ENCODE results near the gene PFKFB4. TPM values are rescaled to one million over a fixed set of nuclear protein-coding genes. Genes with fewer than 3 reads are reported as not detected.
"Not testable (repeated sequence)": the region's sequence is repeated elsewhere in the genome, so short reads cannot be mapped to it uniquely, and the experiment has no call there.

Gene PFKFB4
- total and polyA plus RNA-seq, 2 experiments from 2014 or later: 9.5 to 14.1 TPM

DNA sequence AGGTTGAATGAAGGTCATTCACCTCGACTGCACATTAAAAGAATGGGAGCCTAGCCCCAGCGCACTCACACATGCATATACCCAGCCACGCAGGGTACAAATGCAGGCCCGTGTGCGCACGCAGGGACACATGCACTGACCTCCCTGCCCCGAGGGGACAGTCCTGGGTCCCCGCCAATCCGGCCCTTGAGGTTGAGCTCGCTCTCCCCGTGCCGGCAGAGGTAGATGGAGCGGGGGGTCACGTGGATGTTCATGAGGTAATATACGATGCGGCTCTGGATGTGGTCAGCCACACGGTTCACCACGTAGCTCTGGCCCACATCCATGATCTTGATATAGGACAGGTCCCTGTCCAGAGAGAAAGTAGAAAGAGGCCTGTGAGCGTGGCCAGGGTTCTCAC lies 20.5 kb downstream of the PFKFB4 start:
- TF ChIP-seq EZH2phosphoT487 (IDR thresholded peaks at IDR 0.05; ENCODE audit: low read depth, severe bottlenecking, unreplicated experiment) (no peak), EZH2 (IDR thresholded peaks at IDR 0.05; ENCODE audit: borderline replicate concordance) (no peak)
- H3K27me3 ChIP-seq: no peaks in the 10 kb centered on the region
- no peaks in the 10 kb centered on the region for H3K36me3 ChIP-seq (replicated peaks; ENCODE audit: insufficient read depth, low read depth)
- WGBS (ENCODE audit: low lambda C conversion rate, missing lambda C conversion rate): 98% methylated on average over 19 of the region's 19 CpGs
- H3K27ac ChIP-seq: no peak overlapping the region
- no peak overlapping the region for H3K4me3 ChIP-seq
- no peaks in the 10 kb centered on the region for H3K4me1 ChIP-seq (ENCODE audit: insufficient read depth)
- no peaks in the 10 kb centered on the region for H3K9me2 ChIP-seq (replicated peaks; ENCODE audit: insufficient read depth)
- H3K79me2 ChIP-seq: no peaks in the 10 kb centered on the region
- no peaks in the 10 kb centered on the region for H3K9me3 ChIP-seq (ENCODE audit: low read depth)
- H4K20me1 ChIP-seq (ENCODE audit: insufficient read depth, poor library complexity, severe bottlenecking): no peaks in the 10 kb centered on the region
- no peak overlapping the region for H2AFZ ChIP-seq
- DNase-seq (ENCODE audit: low spot score): no peak
- H3K4me2 ChIP-seq: no peak overlapping the region

DNA sequence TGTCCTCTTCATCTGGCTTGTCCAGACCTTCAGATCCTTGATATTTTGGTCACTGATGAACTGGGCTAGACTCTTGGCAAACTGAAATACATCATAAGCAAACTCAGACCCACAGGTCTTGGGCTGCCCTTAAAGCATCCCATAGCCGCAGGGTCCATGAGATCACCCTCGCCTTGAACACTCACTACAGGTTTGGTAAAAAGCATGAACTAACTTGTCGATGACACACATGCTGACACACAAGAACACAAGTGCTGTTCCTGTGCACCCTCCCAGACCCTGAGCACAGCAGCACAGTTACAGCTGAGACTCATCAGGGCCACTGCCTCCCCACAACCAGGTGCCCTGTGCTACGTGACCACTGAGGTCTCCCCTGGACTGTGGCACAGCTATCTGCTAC lies 21.0 kb downstream of the PFKFB4 start:
- Histone ChIP-seq H2AFZ (no peak overlapping the region), H3K27ac (no peak overlapping the region), H4K20me1 (ENCODE audit: insufficient read depth, poor library complexity, severe bottlenecking) (no peaks in the 10 kb centered on the region), H3K9me3 (ENCODE audit: low read depth) (no peaks in the 10 kb centered on the region), H3K36me3 (replicated peaks; ENCODE audit: insufficient read depth, low read depth) (no peaks in the 10 kb centered on the region), H3K4me1 (ENCODE audit: insufficient read depth) (no peaks in the 10 kb centered on the region), H3K79me2 (no peaks in the 10 kb centered on the region), H3K4me3 (no peak overlapping the region), H3K4me2 (no peak overlapping the region), H3K9me2 (replicated peaks; ENCODE audit: insufficient read depth) (no peaks in the 10 kb centered on the region), H3K27me3 (no peaks in the 10 kb centered on the region)
- TF ChIP-seq EZH2phosphoT487 (IDR thresholded peaks at IDR 0.05; ENCODE audit: low read depth, severe bottlenecking, unreplicated experiment) (no peak), EZH2 (IDR thresholded peaks at IDR 0.05; ENCODE audit: borderline replicate concordance) (no peak)
- TF ChIP-seq, protein P1, sequence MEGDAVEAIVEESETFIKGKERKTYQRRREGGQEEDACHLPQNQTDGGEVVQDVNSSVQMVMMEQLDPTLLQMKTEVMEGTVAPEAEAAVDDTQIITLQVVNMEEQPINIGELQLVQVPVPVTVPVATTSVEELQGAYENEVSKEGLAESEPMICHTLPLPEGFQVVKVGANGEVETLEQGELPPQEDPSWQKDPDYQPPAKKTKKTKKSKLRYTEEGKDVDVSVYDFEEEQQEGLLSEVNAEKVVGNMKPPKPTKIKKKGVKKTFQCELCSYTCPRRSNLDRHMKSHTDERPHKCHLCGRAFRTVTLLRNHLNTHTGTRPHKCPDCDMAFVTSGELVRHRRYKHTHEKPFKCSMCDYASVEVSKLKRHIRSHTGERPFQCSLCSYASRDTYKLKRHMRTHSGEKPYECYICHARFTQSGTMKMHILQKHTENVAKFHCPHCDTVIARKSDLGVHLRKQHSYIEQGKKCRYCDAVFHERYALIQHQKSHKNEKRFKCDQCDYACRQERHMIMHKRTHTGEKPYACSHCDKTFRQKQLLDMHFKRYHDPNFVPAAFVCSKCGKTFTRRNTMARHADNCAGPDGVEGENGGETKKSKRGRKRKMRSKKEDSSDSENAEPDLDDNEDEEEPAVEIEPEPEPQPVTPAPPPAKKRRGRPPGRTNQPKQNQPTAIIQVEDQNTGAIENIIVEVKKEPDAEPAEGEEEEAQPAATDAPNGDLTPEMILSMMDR (IDR thresholded peaks at IDR 0.05; ENCODE audit: poor library complexity): no peak
- WGBS (ENCODE audit: low lambda C conversion rate, missing lambda C conversion rate): 98% methylated on average over 4 of the region's 4 CpGs
- DNase-seq (ENCODE audit: low spot score): no peak

DNA sequence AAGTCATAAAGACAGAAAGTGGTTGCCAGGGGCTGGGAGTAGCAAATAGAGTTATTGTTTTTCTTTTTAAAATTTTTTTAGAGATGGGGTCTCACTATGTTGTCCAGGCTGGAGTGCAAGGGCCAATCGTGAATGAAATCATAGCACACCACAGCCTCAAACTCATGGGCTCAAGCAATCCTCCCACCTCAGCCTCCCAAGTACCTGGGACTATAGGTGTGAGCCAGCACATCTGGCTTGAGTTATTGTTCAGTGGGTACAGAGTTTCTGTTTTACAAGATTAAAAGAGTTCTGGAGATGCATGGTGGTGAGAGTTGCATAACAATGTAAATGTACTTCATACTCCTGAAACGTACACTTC lies 23.6 kb downstream of the PFKFB4 start:
- no peak for DNase-seq (ENCODE audit: low spot score)
- Histone ChIP-seq H3K27me3 (no peaks in the 10 kb centered on the region), H3K4me2 (no peak overlapping the region), H3K27ac (no peak overlapping the region), H4K20me1 (ENCODE audit: insufficient read depth, poor library complexity, severe bottlenecking) (no peaks in the 10 kb centered on the region), H3K9me2 (replicated peaks; ENCODE audit: insufficient read depth) (no peaks in the 10 kb centered on the region), H3K79me2 (no peaks in the 10 kb centered on the region), H2AFZ (no peak overlapping the region), H3K4me3 (no peak overlapping the region), H3K4me1 (ENCODE audit: insufficient read depth) (no peaks in the 10 kb centered on the region), H3K9me3 (ENCODE audit: low read depth) (no peaks in the 10 kb centered on the region), H3K36me3 (replicated peaks; ENCODE audit: insufficient read depth, low read depth) (no peaks in the 10 kb centered on the region)
- 76% methylated on average over 2 of the region's 2 CpGs for WGBS (ENCODE audit: low lambda C conversion rate, missing lambda C conversion rate)
- TF ChIP-seq, protein P1 (IDR thresholded peaks at IDR 0.05; ENCODE audit: poor library complexity): no peak
- TF ChIP-seq EZH2 (IDR thresholded peaks at IDR 0.05; ENCODE audit: borderline replicate concordance): no peak

DNA sequence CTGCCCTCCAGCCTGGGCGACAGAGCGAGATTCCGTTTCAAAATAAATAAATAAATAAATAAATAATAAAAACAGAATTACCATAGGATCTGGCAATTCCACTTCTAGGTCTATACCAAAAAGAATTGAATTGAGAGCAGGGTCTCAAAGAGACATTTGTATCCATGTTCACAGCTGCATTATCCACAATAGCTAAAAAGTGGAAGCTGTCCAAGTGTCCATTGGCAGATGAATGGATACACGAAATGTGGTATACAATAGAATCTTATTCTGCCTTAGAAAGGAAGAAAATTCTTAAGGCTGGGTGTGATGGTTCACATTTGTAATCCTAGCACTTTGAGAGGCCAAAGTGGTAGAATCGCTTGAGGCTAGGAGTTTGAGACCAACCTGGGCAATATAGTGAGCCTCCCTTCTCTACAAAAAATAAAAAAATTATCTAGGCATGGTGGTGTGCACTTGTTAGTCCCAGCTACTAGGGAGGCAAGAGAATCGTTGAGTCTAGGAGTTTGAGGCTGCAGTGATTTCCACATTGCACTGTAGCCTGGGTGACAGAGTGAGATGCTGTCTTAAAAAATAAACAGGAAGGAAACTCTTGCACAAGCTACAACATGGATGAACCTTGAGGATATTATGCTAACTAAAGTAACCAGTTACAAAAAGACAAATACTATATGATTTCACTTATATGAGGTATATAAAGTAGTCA lies 24.2 kb downstream of the PFKFB4 start:
- Histone ChIP-seq H3K4me3 (no peak overlapping the region), H4K20me1 (ENCODE audit: insufficient read depth, poor library complexity, severe bottlenecking) (no peaks in the 10 kb centered on the region), H2AFZ (no peak overlapping the region), H3K27me3 (no peaks in the 10 kb centered on the region), H3K27ac (no peak overlapping the region), H3K4me1 (ENCODE audit: insufficient read depth) (no peaks in the 10 kb centered on the region), H3K9me2 (replicated peaks; ENCODE audit: insufficient read depth) (no peaks in the 10 kb centered on the region), H3K9me3 (ENCODE audit: low read depth) (no peaks in the 10 kb centered on the region), H3K36me3 (replicated peaks; ENCODE audit: insufficient read depth, low read depth) (no peaks in the 10 kb centered on the region), H3K79me2 (no peaks in the 10 kb centered on the region), H3K4me2 (no peak overlapping the region)
- TF ChIP-seq, protein P1 (IDR thresholded peaks at IDR 0.05; ENCODE audit: poor library complexity): no peak
- no peak for TF ChIP-seq EZH2phosphoT487 (IDR thresholded peaks at IDR 0.05; ENCODE audit: low read depth, severe bottlenecking, unreplicated experiment)
- no peak for TF ChIP-seq EZH2 (IDR thresholded peaks at IDR 0.05; ENCODE audit: borderline replicate concordance)
- DNase-seq (ENCODE audit: low spot score): no peak
- WGBS (ENCODE audit: low lambda C conversion rate, missing lambda C conversion rate): 96% methylated on average over 6 of the region's 6 CpGs

DNA sequence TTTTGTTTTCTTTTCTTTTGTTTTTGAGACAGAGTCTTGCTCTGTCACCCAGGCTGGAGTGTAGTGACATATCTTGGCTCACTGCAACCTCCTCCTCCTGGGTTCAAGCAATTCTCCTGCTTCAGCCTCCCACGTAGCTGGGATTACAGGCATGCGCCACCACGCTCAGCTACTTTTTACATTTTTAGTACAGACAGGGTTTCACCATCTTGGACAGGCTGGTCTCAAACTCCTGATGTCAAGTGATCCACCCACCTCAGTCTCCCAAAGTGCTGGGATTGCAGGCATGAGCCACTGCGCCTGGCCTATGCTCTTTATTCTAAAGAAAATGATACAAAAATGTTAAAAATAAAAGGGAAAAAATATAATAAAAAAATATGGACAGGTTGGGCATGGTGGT lies 25.9 kb downstream of the PFKFB4 start:
- not testable (repeated sequence) for H3K4me3 ChIP-seq; H3K9me2 ChIP-seq (replicated peaks; ENCODE audit: insufficient read depth); H3K9me3 ChIP-seq (ENCODE audit: low read depth); H3K27ac ChIP-seq; H3K4me1 ChIP-seq (ENCODE audit: insufficient read depth); H3K36me3 ChIP-seq (replicated peaks; ENCODE audit: insufficient read depth, low read depth); H3K79me2 ChIP-seq; H3K4me2 ChIP-seq; DNase-seq (ENCODE audit: low spot score); H4K20me1 ChIP-seq (ENCODE audit: insufficient read depth, poor library complexity, severe bottlenecking); H3K27me3 ChIP-seq; H2AFZ ChIP-seq
- 100% methylated on average over 4 of the region's 4 CpGs for WGBS (ENCODE audit: low lambda C conversion rate, missing lambda C conversion rate)

All from hepatocyte (in vitro differentiated cells).